Measurements from ENCODE around the gene HMGN1. TPM values are rescaled to one million over a fixed set of nuclear protein-coding genes. Genes with fewer than 3 reads are reported as not detected.

Gene HMGN1
- polyA plus RNA-seq, 1 of the 3 experiments (the other 2 are of a cell fraction): 219 TPM

GRCh38 chr21:39363607-39364555 lies 15.0 kb upstream of the HMGN1 start:
- Histone ChIP-seq H3K9ac (no peak overlapping the region), H3K27ac (ENCODE audit: low read depth in 2 of 2, low read length in 1 of 2) (no peak overlapping the region), H3K9me2 (no peaks in the 10 kb centered on the region), H3F3A (replicated peaks; ENCODE audit: insufficient read depth) (no peaks in the 10 kb centered on the region), H4K20me1 (ENCODE audit: insufficient read depth) (no peaks in the 10 kb centered on the region), H3K9me3 (no peaks in the 10 kb centered on the region), H3K36me3 (replicated peaks in 1 of 2; ENCODE audit: control insufficient read depth in 1 of 2, insufficient read depth in 2 of 2, low read length in 1 of 2) (no peaks in the 10 kb centered on the region), H3K4me2 (no peak overlapping the region), H3K79me2 (ENCODE audit: insufficient read depth) (no peaks in the 10 kb centered on the region), H3K27me3 (ENCODE audit: insufficient read depth) (0 out of 2 replicates have a peak, but pooled peaks cover under 1% of the 10 kb centered on the region), H3K4me1 (ENCODE audit: control insufficient read depth in 1 of 2, insufficient read depth in 2 of 2, low read depth in 1 of 2, low read length in 1 of 2) (no peaks in the 10 kb centered on the region), H2AFZ (ENCODE audit: low read depth) (no peak overlapping the region), H3K4me3 (ENCODE audit: low read depth in 2 of 2, low read length in 1 of 2) (no peak overlapping the region)
- DNase-seq: no peak
- TF ChIP-seq POLR2AphosphoS5 (IDR thresholded peaks at IDR 0.05; ENCODE audit: low read depth, low read length): no peak
- no peak for TF ChIP-seq FOXM1 (IDR thresholded peaks at IDR 0.05; ENCODE audit: low read depth)
- no peak for TF ChIP-seq REST (IDR thresholded peaks at IDR 0.05; ENCODE audit: low read depth, low read length)
- TF ChIP-seq EP300 (IDR thresholded peaks at IDR 0.05; ENCODE audit: borderline replicate concordance in 1 of 2, low read depth in 1 of 2, low read length in 1 of 2): no peak
- no peak for TF ChIP-seq GABPA (IDR thresholded peaks at IDR 0.05; ENCODE audit: low read depth)
- TF ChIP-seq ZBTB33 (IDR thresholded peaks at IDR 0.05; ENCODE audit: borderline replicate concordance, low read depth): no peak
- TF ChIP-seq CHD2 (IDR thresholded peaks at IDR 0.05; ENCODE audit: low read length, partially characterized antibody): no peak
- TF ChIP-seq MAX (IDR thresholded peaks at IDR 0.05; ENCODE audit: low read depth): no peak
- TF ChIP-seq MXI1 (IDR thresholded peaks at IDR 0.05; ENCODE audit: low read depth, low read length): no peak
- TF ChIP-seq YY1 (IDR thresholded peaks at IDR 0.05; ENCODE audit: low read depth): no peak
- TF ChIP-seq SMC3 (IDR thresholded peaks at IDR 0.05; ENCODE audit: low read depth, low read length): no peak
- no peak for TF ChIP-seq ELF1 (IDR thresholded peaks at IDR 0.05)
- TF ChIP-seq NRF1 (IDR thresholded peaks at IDR 0.05; ENCODE audit: low read depth, low read length): no peak
- no peak for TF ChIP-seq USF1 (IDR thresholded peaks at IDR 0.05; ENCODE audit: borderline replicate concordance, low read depth)
- TF ChIP-seq PBX3 (IDR thresholded peaks at IDR 0.05): no peak
- POLR2A ChIA-PET: interaction anchor here (1.1 to 1.7 kb wide), 3 partner anchors 14 to 16 kb away, joined by 3 to 5 read pairs (median 4); partner anchors contain the start of gene HMGN1
- WGBS (ENCODE audit: low lambda C conversion rate): 77% methylated on average over 6 of the region's 6 CpGs
- CTCF ChIA-PET: interaction anchor here (0.8 kb wide), 1 partner anchor 12 kb away, joined by 3 read pairs; no protein-coding TSS in a partner anchor

Measured in SK-N-SH (cell line).